Calu3 (cell line): ENCODE measurements around the gene PCSK5. TPM values are rescaled to one million over a fixed set of nuclear protein-coding genes. Genes with fewer than 3 reads are reported as not detected.

ENCODE experiments used
- BruUV-seq: library from RNA; stranded (reverse); fragments of 400-500 nt; replicated peaks from 2 replicates; lab custom pipeline; 2021; lab: Mats Ljungman, UMichigan
- CTCF ChIA-PET: fragments of 300-600 bp; sonication (Branson Sonifier 250); formaldehyde crosslinking; loops from one replicate; lab custom pipeline; 2022; ENCODE audit warnings: antibody characterized with exemption; lab: Charles Lee
- DNase-seq: peaks from one replicate; pipeline ENCODE4 v3.0.0; 2022
- H3K27ac Mint-ChIP-seq: one replicate; pipeline ENCODE4 v1.8.0; 2022; ENCODE audit warnings: mixed read lengths; ENCODE audit not compliant: unreplicated experiment
- H3K27me3 Mint-ChIP-seq: one replicate; pipeline ENCODE4 v1.8.0; 2022; ENCODE audit warnings: mixed read lengths; ENCODE audit not compliant: unreplicated experiment
- H3K36me3 Mint-ChIP-seq: one replicate; pipeline ENCODE4 v1.8.0; 2022; ENCODE audit warnings: mild to moderate bottlenecking, moderate library complexity, mixed read lengths; ENCODE audit not compliant: insufficient read depth, unreplicated experiment
- H3K4me1 Mint-ChIP-seq: one replicate; pipeline ENCODE4 v1.8.0; 2022; ENCODE audit warnings: mild to moderate bottlenecking, low read depth, mixed read lengths; ENCODE audit not compliant: unreplicated experiment
- H3K4me3 Mint-ChIP-seq: one replicate; pipeline ENCODE4 v1.8.0; 2022; ENCODE audit warnings: mild to moderate bottlenecking, low read depth, moderate library complexity, mixed read lengths; ENCODE audit not compliant: unreplicated experiment
- H3K9me3 Mint-ChIP-seq: one replicate; pipeline ENCODE4 v1.8.0; 2022; ENCODE audit warnings: low read depth, mixed read lengths; ENCODE audit not compliant: unreplicated experiment
- CTCF ChIP-seq: fragments of 200-600 bp; IDR thresholded peaks from one replicate; pipeline ENCODE4 v1.8.0; 2022; ENCODE audit warnings: antibody characterized with exemption; ENCODE audit not compliant: unreplicated experiment
- intact Hi-C: fragments of 100-400 bp; cut with micrococcal nuclease; formaldehyde crosslinking; loops from one replicate; pipeline ENCODE4 v1.10.0; 2022; ENCODE audit not compliant: unreplicated experiment
- total RNA-seq: library from RNA; stranded (reverse); gene quantifications from 2 replicates; pipeline ENCODE4 v1.2.3, GENCODE V29; 2022

The PCSK5 gene
- total RNA-seq, 1 experiment from 2014 or later, result 38.4 TPM

DNA sequence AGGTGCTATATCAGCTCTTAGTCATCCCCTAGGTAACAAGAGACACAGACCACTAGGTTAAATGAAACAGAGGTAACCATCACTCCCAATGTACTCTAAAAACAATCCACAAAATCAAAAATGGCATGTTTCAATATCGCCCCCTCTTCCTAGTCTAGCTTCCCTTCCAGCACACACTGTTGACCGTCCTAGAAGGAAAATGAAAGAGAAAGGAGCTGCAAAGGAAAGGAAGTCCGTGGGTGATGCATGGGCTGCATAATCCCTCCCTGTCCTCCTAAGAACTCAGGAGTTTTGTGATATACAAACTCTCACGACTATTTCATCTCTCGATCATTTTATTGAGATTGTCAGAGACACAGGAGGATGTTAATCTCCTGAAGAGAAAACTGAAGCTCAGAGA lies 402.2 kb downstream of the PCSK5 start:
- H3K4me3 Mint-ChIP-seq, result no peak overlapping the region
- BruUV-seq, result no TSS peak
- DNase-seq, result no peak
- H3K36me3 Mint-ChIP-seq, result no peaks in the 10 kb centered on the region
- no peaks in the 10 kb centered on the region for H3K9me3 Mint-ChIP-seq
- intact Hi-C loops, result no loop called here
- no peaks in the 10 kb centered on the region for H3K27me3 Mint-ChIP-seq
- H3K4me1 Mint-ChIP-seq, result no peaks in the 10 kb centered on the region
- no peak for TF ChIP-seq CTCF
- CTCF ChIA-PET, result no interaction called here
- no peak overlapping the region for H3K27ac Mint-ChIP-seq

GRCh38 chr9:76294301-76294700 lies 403.8 kb downstream of the PCSK5 start:
- Mint-ChIP-seq H3K9me3 (no peaks in the 10 kb centered on the region), H3K27me3 (no peaks in the 10 kb centered on the region), H3K27ac (no peak overlapping the region), H3K36me3 (no peaks in the 10 kb centered on the region), H3K4me3 (no peak overlapping the region), H3K4me1 (no peaks in the 10 kb centered on the region)
- TF ChIP-seq CTCF, result no peak
- DNase-seq, result no peak
- no TSS peak for BruUV-seq
- intact Hi-C loops, result no loop called here
- CTCF ChIA-PET, result no interaction called here

DNA sequence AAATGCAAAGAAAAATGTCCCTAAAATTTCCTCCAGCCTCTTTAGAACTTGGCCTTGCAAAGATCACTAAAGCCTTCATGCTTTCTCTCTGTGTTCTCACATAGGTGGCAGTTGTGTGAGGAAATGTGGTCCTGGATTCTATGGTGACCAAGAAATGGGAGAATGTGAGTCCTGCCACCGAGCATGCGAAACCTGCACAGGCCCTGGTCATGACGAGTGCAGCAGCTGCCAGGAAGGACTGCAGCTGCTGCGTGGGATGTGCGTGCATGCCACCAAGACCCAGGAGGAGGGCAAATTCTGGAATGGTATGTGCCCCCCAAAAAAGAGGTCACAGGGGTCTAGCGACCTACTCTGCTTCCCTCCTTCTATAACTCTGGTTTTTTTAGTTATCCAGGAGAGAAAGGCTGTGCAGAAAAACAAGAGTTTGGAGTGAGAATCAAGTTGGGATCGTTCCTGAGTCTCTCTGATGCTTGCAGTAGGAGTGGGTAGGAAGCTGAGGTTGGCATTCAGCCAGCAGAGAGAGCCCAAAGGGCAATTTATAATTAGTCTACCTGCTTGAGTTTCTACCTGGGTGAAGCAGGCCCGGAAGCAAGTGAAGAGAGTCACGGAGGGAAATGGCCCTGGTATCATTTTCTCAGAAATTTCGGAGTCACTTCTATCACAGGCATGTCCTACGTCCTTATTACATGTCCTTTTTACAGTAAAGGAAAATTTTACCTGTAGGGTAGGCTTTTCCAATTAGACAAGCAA lies 406.3 kb downstream of the PCSK5 start:
- H3K4me3 Mint-ChIP-seq, result no peak overlapping the region

DNA sequence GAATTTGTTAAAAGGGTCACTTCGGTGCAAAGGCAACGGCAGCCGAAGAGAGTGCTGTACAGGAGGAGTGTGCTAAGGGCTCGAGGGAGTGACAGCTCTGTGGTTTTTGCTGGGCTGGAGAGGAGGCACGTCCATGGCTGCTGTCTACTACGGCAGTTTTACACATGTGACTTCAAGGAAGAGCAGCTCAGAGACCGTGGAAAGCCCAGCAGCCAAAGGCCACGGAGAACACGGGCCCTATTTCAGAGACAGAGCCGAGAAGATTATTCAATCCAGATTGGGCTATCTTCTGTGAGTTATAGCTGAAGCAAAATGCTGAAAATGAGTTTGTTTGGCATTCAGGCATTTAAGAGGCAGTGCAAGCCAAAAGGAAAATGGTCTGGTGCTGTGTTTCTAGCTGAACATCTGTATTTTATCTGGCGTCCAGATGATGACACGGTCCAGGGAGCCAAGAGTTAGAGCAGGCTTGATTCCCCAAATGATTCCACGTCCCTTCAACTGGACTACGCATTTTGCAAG lies 407.3 kb downstream of the PCSK5 start:
- Mint-ChIP-seq H3K4me1 (no peaks in the 10 kb centered on the region), H3K27me3 (no peaks in the 10 kb centered on the region), H3K9me3 (no peaks in the 10 kb centered on the region), H3K27ac (no peak overlapping the region), H3K36me3 (no peaks in the 10 kb centered on the region), H3K4me3 (no peak overlapping the region)
- intact Hi-C loops, result loop anchor here (5.0 kb wide), 1 partner anchor 430 kb away; no protein-coding TSS in a partner anchor
- CTCF ChIA-PET, result interaction anchor here (0.5 kb wide), 1 partner anchor 19 kb away, joined by 3 read pairs; no protein-coding TSS in a partner anchor
- BruUV-seq, result no TSS peak
- TF ChIP-seq CTCF, result no peak
- no peak for DNase-seq

More for the DNA sequence above, 406.3 kb downstream of the PCSK5 start:
- intact Hi-C loops, result loop anchor here (5.0 kb wide), 1 partner anchor 429 kb away; no protein-coding TSS in a partner anchor
- Mint-ChIP-seq H3K9me3 (no peaks in the 10 kb centered on the region), H3K4me1 (no peaks in the 10 kb centered on the region), H3K27me3 (no peaks in the 10 kb centered on the region), H3K36me3 (no peaks in the 10 kb centered on the region), H3K27ac (no peak overlapping the region)
- DNase-seq, result no peak
- CTCF ChIA-PET, result no interaction called here
- TF ChIP-seq CTCF, result no peak
- BruUV-seq, result no TSS peak
